Mucosa of descending colon (tissue), 3 donors: Measurements from ENCODE around the gene SMNDC1. TPM values are rescaled to one million over a fixed set of nuclear protein-coding genes. Genes with fewer than 3 reads are reported as not detected.
"Not testable (repeated sequence)": the region's sequence is repeated elsewhere in the genome, so short reads cannot be mapped to it uniquely, and the experiment has no call there.

Experiments used
- ATAC-seq: fragments of 200-7000 bp; cut with Tn5 transposase; one replicate; pipeline ENCODE4 v1.9.1; 2020; ENCODE audit warnings: mild to moderate bottlenecking, moderate library complexity
- DNase-seq, 3 donors: peaks; one replicate each; pipeline ENCODE4 v3.0.0-alpha.2; 2020
- H3K36me3 ChIP-seq: fragments of 200-600 bp; one replicate; pipeline ENCODE4 v1.8.0; 2021; ENCODE audit warnings: low read depth, mild to moderate bottlenecking
- H3K4me1 ChIP-seq: fragments of 200-600 bp; one replicate; pipeline ENCODE4 v1.8.0; 2021; ENCODE audit warnings: low read depth, mild to moderate bottlenecking
- H3K4me3 ChIP-seq: fragments of 200-600 bp; one replicate; pipeline ENCODE4 v1.8.0; 2021; ENCODE audit warnings: mild to moderate bottlenecking
- H3K9me3 ChIP-seq: fragments of 200-600 bp; one replicate; pipeline ENCODE4 v1.8.0; 2021; ENCODE audit warnings: mild to moderate bottlenecking
- intact Hi-C, 2 donors: fragments of 100-400 bp; cut with DNase I in 1 of 2; cut with micrococcal nuclease in 1 of 2; formaldehyde crosslinking; loops; one replicate each; pipeline versions ENCODE4 v1.11.0 to v1.11.1; 2022; cut with DNase I, micrococcal nuclease
- total RNA-seq, 3 donors: library from RNA; stranded (reverse); fragmentation: NEBNext Ultra II Directional in 2 of 3; extraction: Animal tissue kit (Norgen Biotek cat#: 25700) in 2 of 3; gene quantifications; one replicate each; pipeline versions ENCODE4 v1.2.1 to v1.2.4, GENCODE V29; 2021 to 2023
- TF ChIP-seq, protein P1 (sequence below): fragments of 200-600 bp; IDR thresholded peaks from one replicate; pipeline ENCODE4 v1.8.0; 2022; ENCODE audit warnings: antibody characterized with exemption, mild to moderate bottlenecking
- donor health status: DM: no; HTN: no; CAD: no; lungs with moderate emphysema.
- donor health status: DM: no; HTN: no; CAD: no.
- donor health status: DM: no; HTN: yes; CAD: no.

SMNDC1 gene
- total RNA-seq, 3 donors from 2014 or later = 19.3 to 30.1 (median 24.8) TPM

DNA sequence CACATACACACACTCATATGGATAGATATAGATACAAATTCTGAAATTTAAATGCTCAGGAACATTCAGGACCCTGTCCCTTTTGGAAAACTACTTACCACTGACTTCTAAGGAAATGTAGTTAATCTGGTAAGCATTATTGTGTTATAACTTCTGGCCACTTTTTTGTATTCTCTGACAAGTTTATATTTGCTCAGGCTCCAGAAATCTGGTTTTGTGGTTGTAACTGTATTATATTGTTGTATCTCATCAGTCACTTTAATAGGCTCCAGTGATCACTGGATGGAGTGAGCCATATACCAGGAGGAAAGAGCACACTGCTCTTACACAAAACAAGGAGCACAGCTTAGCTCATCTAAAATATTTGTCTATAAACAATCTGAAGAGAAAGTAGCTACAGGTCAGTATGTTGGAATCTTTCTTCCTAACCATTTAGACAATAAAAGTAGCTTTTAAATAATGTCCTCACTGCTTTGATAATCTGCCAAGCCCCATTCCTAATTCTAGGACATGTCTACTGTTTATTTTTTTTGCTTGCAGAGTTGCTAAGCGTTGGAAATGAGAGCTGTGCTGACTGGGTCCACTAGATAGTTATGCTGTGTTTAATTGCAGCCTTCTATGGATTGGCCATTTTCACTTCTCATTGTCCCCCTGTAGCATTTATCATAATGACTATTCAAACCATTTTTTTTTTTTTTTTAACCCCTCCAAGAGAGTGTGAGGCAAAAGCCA is 43.8 kb downstream of the SMNDC1 start:
- ATAC-seq = no peak
- Histone ChIP-seq H3K9me3 (no peaks in the 10 kb centered on the region), H3K36me3 (no peaks in the 10 kb centered on the region), H3K4me1 (no peaks in the 10 kb centered on the region), H3K4me3 (no peak overlapping the region)
- intact Hi-C loops = no loop called here
- TF ChIP-seq, protein P1, sequence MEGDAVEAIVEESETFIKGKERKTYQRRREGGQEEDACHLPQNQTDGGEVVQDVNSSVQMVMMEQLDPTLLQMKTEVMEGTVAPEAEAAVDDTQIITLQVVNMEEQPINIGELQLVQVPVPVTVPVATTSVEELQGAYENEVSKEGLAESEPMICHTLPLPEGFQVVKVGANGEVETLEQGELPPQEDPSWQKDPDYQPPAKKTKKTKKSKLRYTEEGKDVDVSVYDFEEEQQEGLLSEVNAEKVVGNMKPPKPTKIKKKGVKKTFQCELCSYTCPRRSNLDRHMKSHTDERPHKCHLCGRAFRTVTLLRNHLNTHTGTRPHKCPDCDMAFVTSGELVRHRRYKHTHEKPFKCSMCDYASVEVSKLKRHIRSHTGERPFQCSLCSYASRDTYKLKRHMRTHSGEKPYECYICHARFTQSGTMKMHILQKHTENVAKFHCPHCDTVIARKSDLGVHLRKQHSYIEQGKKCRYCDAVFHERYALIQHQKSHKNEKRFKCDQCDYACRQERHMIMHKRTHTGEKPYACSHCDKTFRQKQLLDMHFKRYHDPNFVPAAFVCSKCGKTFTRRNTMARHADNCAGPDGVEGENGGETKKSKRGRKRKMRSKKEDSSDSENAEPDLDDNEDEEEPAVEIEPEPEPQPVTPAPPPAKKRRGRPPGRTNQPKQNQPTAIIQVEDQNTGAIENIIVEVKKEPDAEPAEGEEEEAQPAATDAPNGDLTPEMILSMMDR = no peak
- no peak for DNase-seq

DNA sequence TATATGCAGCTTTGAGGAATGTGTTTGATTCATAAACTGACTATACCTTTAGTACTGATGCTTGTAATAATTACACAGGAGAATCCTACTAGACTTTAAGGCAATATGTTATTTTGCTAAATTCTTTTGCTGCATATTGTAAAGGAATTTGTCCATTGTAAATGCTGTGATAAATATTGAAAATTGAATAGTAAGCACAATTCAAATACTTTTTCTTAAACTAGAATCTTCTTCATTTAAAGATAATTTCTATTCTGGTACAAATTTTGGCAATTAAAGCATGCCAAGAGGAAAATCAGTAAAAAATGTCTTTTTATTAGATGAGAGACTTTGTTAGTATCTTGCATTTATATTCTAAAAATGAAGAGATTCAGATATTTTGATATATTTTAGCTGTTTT is 45.4 kb downstream of the SMNDC1 start:
- intact Hi-C loops = no loop called here
- H3K4me1 ChIP-seq = no peaks in the 10 kb centered on the region
- no peak for ATAC-seq

DNA sequence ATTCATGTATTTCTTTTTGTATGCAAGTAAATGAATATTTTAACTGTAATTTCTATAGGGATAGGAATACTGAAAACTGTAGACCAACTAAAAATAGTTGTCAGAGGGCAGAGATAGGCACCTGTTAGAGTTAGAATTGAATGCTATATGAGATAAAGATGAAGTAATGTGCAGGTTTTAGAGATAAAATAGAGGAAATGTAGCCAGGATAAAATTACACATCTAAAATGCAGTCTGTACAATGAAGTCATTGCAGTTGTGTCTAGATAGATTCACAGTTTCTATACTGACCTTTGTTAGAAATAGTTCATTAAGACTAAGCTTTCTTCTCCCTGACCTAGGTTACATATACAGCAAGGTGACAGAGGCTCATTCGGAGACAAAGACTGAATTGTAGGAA is 46.2 kb downstream of the SMNDC1 start:
- TF ChIP-seq, protein P1 = no peak
- Histone ChIP-seq H3K4me1 (no peaks in the 10 kb centered on the region), H3K36me3 (no peaks in the 10 kb centered on the region), H3K4me3 (no peak overlapping the region), H3K9me3 (no peaks in the 10 kb centered on the region)
- no peak for ATAC-seq
- intact Hi-C loops = no loop called here
- DNase-seq = no peak

More for the DNA sequence above, 45.4 kb downstream of the SMNDC1 start:
- TF ChIP-seq, protein P1 = no peak
- no peaks in the 10 kb centered on the region for H3K36me3 ChIP-seq
- H3K9me3 ChIP-seq = no peaks in the 10 kb centered on the region
- H3K4me3 ChIP-seq = no peak overlapping the region
- no peak for DNase-seq

DNA sequence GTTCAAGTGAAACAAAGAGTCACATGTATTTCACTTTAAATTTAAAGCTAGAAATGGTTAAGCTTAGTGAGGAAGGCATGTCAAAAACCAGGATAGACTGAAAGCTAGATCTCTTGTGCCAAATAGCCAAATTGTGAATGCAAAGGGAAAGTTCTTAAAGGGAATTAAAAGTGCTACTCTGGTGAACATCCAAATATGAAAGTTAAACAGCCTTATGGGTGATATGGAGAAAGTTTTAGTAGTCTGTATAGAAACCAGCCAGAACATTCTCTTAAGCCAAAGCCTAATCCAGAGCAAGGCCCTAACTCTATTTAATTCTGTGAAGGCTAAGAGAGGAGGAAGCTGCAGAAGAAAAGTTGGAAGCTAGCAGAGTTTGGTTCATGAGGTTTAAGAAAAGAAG is 50.3 kb downstream of the SMNDC1 start:
- Histone ChIP-seq H3K4me3 (no peak overlapping the region), H3K9me3 (no peaks in the 10 kb centered on the region), H3K36me3 (no peaks in the 10 kb centered on the region), H3K4me1 (no peaks in the 10 kb centered on the region)
- DNase-seq (no peak), ATAC-seq (no peak)
- TF ChIP-seq, protein P1 = no peak
- intact Hi-C loops = no loop called here

DNA sequence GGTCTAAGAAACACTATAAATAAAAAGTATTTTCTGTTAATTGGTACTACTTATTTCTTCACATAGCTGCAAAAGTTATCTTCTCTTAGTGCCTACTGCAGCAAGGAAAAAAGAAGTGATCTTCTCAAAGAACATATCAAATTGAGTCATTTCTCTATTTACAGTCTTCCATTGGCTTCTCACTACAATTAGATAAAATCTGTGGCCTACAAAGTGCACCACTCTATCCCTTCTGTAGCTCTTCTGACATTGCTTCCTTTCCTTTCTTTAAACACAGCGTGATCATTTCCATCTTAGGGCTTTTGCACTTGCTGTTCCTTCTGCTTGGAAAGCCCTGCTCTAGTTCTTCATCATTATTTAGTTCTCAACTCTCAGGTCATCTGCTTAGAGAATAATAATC is 52.6 kb downstream of the SMNDC1 start:
- no peak for ATAC-seq
- Histone ChIP-seq H3K9me3 (no peaks in the 10 kb centered on the region), H3K4me3 (no peak overlapping the region), H3K36me3 (no peaks in the 10 kb centered on the region), H3K4me1 (no peaks in the 10 kb centered on the region)
- DNase-seq = no peak
- TF ChIP-seq, protein P1 = no peak
- intact Hi-C loops = no loop called here

DNA sequence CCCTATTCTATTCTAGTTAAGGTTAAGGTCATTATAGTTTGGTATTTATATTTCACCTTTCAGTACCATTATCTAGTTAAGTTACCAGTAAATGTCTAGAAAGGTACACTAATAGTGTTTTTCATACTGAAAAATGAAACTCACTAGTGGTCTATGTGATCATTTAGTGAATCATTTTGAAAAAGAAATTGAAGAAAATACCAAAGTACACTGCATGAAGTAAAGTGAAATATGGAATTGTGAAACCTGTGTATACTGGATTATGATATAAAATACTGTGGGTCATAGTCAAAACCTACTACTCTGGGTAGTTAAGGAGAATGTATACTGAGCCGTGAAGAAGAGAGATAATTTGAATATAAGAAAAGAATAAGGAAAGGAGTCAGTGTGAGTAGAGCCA is 53.3 kb downstream of the SMNDC1 start:
- H3K36me3 ChIP-seq, intact Hi-C loops, H3K4me3 ChIP-seq, ATAC-seq, H3K9me3 ChIP-seq, DNase-seq, H3K4me1 ChIP-seq: not testable (repeated sequence)

DNA sequence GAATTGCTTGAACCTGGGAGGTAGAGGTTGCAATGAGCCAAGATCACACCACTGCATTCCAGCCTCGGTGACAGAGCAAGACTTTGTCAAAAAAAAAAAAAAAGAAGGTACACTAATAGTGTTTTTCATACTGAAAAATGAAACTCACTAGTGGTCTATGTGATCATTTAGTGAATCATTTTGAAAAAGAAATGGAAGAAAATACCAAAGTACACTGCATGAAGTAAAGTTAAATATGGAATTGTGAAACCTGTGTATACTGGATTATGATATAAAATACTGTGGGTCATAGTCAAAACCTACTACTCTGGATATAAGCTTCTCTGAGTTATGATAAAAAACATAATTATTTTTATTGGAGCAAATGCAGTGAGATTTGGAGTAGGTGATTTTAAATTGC is 55.2 kb downstream of the SMNDC1 start:
- H3K36me3 ChIP-seq, H3K4me3 ChIP-seq, H3K4me1 ChIP-seq, ATAC-seq, intact Hi-C loops, DNase-seq, H3K9me3 ChIP-seq: not testable (repeated sequence)

DNA sequence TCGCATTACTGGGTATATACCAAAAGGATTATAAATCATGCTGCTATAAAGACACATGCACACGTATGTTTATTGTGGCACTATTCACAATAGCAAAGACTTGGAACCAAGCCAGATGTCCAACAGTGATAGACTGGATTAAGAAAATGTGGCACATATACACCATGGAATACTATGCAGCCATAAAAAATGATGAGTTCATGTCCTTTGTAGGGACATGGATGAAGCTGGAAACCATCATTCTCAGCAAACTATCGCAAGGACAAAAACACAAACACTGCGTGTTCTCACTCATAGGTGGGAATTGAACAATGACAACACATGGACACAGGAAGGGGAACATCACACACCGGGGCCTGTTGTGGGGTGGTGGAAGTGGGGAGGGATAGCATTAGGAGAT is 56.9 kb downstream of the SMNDC1 start:
- ATAC-seq, H3K9me3 ChIP-seq, intact Hi-C loops, H3K36me3 ChIP-seq, H3K4me3 ChIP-seq, H3K4me1 ChIP-seq, DNase-seq: not testable (repeated sequence)
